Astrocyte of the cerebellum (primary cell): ENCODE results near the gene SLC38A1.
A peak's percentile ranks its signal among the peaks of the same experiment; 100 is the strongest.

Source experiments
- DNase-seq: peaks from one replicate; pipeline ENCODE4 v3.0.0-alpha.2; 2011; ENCODE audit warnings: low read depth
- H3K4me3 ChIP-seq: 2 replicates; pipeline ENCODE4 v1.5.1; 2011; ENCODE audit warnings: mild to moderate bottlenecking, low read depth, low read length, moderate library complexity
- in situ Hi-C: cut with HindIII; loops from 2 replicates; pipeline ENCODE4 v1.10.0; 2017; ENCODE audit warnings: low sequenced_read_pairs
- TF ChIP-seq, protein P1 (sequence below): IDR thresholded peaks from 2 replicates; pipeline ENCODE4 v1.5.1; 2012; ENCODE audit warnings: low read length, low read depth, moderate library complexity, mild to moderate bottlenecking; ENCODE audit errors: missing control alignments

SLC38A1 gene

DNA sequence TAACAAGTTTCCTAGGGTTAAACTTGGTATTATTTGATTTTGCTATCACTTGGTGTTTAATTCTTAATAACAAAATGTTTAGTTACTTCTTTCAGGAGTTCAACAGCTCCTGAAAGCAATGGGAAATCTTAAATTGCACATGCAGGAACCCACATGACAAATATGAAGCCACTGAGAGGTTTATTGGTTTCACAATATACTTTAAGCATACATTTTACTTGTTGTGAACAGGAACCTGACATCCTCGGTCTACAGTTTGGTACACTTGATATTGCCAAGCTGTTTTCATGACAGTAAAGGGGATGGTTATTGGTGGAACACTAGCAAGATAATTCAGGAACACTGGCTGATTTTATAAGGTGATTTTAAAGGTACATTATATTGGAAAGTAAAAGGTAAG is 46.2 kb downstream of the SLC38A1 start:
- in situ Hi-C loops, result no loop called here
- TF ChIP-seq, protein P1, sequence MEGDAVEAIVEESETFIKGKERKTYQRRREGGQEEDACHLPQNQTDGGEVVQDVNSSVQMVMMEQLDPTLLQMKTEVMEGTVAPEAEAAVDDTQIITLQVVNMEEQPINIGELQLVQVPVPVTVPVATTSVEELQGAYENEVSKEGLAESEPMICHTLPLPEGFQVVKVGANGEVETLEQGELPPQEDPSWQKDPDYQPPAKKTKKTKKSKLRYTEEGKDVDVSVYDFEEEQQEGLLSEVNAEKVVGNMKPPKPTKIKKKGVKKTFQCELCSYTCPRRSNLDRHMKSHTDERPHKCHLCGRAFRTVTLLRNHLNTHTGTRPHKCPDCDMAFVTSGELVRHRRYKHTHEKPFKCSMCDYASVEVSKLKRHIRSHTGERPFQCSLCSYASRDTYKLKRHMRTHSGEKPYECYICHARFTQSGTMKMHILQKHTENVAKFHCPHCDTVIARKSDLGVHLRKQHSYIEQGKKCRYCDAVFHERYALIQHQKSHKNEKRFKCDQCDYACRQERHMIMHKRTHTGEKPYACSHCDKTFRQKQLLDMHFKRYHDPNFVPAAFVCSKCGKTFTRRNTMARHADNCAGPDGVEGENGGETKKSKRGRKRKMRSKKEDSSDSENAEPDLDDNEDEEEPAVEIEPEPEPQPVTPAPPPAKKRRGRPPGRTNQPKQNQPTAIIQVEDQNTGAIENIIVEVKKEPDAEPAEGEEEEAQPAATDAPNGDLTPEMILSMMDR, result no peak
- DNase-seq, result no peak
- no peak overlapping the region for H3K4me3 ChIP-seq

GRCh38 chr12:46221255-46222128 is 47.4 kb downstream of the SLC38A1 start:
- peak; percentile 39 for DNase-seq
- TF ChIP-seq, protein P1, result no peak
- in situ Hi-C loops, result no loop called here
- no peak overlapping the region for H3K4me3 ChIP-seq

- peak; percentile 36 for DNase-seq
- TF ChIP-seq, protein P1, result no peak
- in situ Hi-C loops, result no loop called here
- H3K4me3 ChIP-seq, result no peak overlapping the region
These were observed 48.8 kb downstream of the SLC38A1 start for GRCh38 chr12:46219877-46220655.

DNA sequence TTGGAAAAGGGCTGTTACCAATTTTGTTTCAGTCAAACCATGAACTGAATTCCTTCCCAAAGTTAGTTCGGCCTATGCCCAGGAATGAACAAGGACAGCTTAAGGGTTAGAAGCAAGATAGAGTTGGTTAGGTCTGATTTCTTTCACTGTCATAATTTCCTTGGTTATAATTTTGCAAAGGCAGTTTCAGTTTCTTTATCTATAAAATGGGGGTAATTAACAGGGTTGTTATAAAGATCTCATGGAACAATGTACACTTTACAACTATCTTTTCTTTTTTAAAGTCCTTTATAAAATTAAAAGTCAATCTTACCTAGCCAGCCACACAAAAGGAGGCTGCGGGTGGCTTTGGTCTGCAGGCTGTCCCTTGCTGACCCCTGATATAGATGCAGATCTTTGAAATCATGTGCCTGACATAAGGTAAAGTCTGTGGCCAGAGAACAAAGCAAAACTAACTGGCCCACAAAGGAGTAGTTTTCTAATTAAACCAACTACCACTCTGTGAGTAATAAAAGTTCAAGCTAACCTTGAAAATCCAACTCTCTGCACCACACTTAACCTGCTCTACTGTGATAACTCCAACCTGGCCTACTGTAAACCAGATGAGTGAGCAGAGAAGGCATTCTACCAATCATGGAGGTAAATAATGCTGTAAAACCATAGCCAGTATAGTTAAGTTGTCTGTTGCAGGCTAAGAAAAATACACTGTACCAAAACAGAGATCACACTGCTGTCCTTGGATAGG is 49.5 kb downstream of the SLC38A1 start:
- H3K4me3 ChIP-seq, result no peak overlapping the region
- no peak for DNase-seq
- in situ Hi-C loops, result no loop called here
- TF ChIP-seq, protein P1, result no peak

- TF ChIP-seq, protein P1, result no peak
- DNase-seq, result no peak
- in situ Hi-C loops, result no loop called here
- H3K4me3 ChIP-seq, result no peak overlapping the region
These were observed 50.3 kb downstream of the SLC38A1 start for GRCh38 chr12:46218322-46219095.
